Left renal cortex interstitium (tissue), 4 donors: ENCODE measurements around the gene SPATA4. TPM values are rescaled to one million over a fixed set of nuclear protein-coding genes. Genes with fewer than 3 reads are reported as not detected.

Experiments used
- DNase-seq, 4 donors: peaks; one replicate each; pipeline ENCODE4 v3.0.0-alpha.2; 2013; ENCODE audit warnings: low read depth in 4 of 4, low spot score in 2 of 4, missing footprints in 1 of 4
- polyA plus RNA-seq, 4 donors: library from polyadenylated mRNA; unstranded; fragments of 120-200 nt; gene quantifications; one replicate each; pipeline ENCODE4 v1.2.1, GENCODE V29; 2013; ENCODE audit not compliant: insufficient read length in 4 of 4

Gene SPATA4
- polyA plus RNA-seq, 4 donors: 1.5 to 2.3 (median 1.7) TPM

- DNase-seq: no peak
Observed at GRCh38 chr4:176191974-176192373, 3.4 kb downstream of the SPATA4 start.

DNA sequence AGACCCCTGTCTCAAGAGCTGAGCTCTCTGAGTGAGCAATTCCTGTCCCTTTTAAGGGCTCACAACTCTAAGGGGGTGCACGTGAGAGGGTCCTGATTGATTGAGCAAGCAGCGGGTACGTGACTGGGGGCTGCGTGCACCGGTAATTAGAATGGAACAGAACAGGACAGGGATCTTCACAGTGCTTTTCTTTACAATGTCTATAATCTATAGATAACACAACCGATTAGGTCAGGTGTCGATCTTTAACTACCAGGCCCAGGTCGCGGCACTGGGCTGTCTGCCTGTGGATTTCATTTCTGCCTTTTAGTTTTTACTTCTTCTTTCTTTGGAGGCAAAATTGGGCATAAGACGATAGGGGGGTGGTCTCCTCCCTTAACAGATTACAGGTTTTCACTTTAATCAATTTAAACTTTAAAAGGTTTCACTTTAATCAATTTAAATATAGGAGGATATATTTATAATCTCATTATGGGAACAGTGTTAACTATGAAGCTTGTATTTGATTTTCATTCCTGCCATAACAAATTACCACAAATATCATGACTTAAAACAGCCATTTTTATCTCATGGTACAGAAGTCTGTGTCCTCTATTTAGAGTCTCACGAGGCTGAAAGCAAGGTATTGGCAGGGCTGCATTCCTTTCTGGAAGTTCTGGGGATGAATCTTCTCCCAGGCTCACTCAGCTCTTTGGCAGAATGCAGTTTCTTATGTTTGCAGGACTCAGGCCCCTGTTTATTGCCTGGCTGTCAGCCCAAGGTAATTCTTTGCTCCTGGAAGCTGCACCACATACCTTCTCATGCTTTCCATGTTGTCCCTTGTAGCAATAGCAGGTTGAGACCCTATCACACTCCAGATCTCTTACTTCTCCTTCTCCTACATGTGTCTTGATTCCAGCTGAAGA lies 5.2 kb downstream of the SPATA4 start:
- no peak for DNase-seq

DNA sequence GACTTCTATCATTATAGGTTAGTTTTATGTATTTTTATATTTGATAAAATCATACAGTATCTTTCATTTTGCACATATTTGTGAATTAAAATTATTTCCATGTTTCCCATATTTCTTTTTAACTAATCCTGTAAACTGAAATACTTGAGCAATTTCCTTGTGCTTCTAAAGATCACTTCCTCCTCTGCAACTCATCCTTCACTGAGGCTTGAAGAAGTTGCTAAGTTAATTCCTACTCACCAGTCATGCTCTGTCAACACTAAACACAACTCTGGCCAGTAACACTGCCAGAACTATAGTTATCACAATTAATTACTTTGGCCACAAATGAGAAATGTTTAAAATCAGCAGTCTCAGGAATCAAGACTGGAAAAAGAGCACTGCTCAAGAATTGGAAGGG lies 6.7 kb downstream of the SPATA4 start:
- no peak for DNase-seq

DNA sequence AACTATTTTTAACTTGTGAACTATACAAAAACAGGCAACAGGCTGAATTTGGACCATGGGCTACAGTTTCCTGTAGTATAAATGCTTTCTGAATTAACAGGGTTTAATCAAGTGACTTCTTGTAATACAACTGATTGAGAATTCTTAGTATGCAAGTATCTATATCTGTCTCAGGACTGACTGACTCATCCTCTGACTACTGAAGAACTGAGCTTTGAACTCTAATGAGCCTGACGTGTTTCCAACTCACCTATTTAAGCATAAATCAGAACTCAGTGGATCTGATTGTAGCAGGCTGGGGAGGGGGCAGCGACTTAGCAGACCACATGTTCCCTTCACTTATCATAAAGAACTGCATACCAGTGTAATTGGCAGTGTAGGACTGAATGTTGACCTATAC lies 7.8 kb downstream of the SPATA4 start:
- DNase-seq: no peak

DNA sequence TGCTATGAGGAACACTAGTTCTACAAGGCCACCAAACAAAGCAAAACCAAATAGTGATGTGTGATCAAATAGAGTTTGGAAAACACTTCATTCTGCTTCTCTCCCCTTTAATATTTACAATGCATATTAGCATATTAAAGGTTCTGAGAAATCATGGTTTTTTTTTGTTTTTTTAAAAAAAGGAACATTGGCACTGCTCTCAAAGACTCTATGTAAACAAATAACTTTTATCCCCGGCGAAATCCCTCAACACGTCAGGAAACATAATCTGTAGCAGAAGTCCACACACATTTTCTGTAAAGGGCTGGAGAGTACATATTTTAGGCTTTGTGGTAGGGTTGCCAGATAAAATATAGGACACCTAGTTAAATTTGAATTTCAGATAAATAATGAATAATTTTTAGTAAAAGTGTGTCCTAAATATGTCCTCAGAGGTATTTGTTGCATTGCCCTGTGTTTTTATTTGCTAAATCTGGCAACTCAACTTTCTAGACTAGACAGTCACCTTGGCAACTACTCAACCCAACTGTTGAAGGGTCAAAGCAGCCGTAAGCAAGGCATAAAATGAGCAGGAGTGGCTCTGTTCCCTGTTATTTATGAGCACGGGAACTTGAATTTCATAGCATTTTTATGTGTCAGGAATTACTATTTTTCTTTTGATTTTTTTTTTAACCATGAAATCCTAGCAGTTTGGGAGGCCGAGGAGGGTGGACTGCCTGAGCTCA lies 8.6 kb downstream of the SPATA4 start:
- DNase-seq: no peak

DNA sequence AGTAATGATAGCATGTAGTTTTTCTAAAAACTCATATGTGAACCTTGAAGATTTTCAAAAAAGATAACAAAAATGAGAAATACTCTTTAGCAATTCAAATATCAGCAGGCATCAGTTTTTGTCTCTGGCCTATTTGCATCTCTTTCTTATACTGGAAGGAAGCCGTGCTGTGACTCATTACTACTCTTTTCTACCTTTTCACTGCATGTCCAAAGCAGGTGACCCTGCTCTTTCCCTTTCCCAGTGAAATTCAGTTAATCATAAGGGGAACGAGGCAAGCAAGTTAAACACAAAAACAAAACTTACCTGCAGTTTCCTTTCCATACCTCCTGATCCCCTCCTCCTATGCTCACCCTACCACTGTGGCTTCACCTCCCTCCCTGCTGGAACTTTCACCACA lies 9.3 kb downstream of the SPATA4 start:
- no peak for DNase-seq

GRCh38 chr4:176185051-176185450 lies 10.3 kb downstream of the SPATA4 start:
- no peak for DNase-seq

GRCh38 chr4:176163041-176163440 lies 32.3 kb downstream of the SPATA4 start:
- no peak for DNase-seq

DNA sequence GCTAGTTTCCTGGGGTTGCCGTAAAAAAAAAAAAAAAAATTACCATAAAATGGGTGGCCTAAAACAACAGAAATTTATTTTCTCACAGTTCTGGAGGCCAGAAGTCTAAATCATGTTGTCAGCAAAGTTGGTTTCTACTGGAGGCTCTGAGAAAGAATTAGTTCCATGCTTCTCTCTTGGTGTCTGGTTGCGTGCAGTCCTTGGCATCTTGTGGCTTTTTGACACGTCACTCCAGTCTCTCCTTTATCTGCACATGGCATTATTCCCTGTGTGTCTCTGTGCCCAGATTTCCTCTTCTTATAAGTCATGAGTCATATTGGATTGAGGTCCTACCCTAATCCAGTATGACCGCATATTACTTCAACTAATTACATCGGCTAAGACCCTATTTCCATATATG lies 38.7 kb downstream of the SPATA4 start:
- DNase-seq: no peak

DNA sequence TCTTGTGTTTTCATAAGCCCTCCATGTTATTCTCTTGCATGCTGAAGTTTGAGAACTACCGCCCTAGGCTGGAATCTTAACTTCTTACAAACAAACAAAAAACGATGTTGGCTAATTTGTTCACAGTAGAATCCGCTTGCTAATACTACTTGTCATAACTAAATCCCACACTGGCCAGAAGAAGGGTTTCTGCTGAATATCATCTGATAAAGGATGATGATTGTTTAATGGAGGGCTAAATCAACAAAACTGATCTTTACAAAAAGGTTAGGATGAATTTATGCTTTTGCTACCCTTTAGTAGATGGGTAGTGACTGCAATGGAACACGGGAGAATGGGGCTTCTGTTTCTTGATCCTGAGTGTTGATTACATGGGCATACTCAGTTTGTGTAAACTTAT lies 42.3 kb downstream of the SPATA4 start:
- no peak for DNase-seq

DNA sequence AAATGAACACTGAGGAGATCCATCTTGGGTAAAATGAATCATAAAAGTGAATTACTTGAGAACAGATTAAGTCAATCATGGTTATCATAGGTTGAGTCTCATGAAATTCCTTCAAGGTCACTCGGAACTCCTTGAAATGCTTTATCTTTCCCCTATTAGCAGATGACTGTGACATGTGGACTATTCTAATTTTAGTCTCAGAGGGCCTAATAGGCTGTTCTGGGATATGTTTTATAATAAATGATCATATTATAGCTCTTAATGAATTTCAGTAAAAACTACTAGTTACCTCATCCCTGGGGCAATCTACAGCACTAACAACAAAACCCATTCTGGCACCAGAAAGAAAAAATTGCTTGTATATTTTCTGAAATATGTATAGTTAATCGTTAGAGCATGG lies 44.7 kb downstream of the SPATA4 start:
- no peak for DNase-seq

- no peak for DNase-seq
Observed at GRCh38 chr4:176150356-176150682, 45.1 kb downstream of the SPATA4 start.

DNA sequence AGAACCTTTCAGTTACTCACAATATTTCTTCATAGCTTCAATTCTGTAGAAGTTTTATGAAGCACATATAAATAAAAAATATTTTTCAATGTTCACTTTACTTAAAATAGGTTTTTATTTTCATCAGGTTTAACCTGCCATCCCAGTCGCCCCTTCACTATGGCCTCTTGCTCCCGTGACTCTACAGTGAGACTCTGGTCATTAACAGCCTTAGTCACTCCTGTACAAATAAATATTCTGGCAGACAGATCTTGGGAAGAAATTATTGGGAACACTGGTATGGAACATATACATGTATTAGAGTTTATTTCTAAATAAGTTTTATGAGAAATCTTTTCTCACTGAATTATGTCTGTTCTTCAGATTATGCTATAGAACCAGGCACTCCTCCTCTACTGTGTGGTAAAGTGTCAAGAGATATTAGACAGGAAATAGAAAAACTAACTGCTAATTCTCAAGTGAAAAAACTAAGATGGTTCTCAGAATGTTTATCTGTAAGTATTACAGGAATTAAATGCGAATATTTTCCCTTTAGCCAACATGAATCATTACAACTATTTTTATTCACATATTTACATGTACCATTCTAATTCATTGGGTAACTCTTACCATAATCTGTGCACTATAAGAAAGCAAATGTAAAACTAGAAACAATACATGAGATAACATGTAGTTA lies 45.6 kb downstream of the SPATA4 start:
- DNase-seq: no peak

GRCh38 chr4:176142253-176142652 lies 53.1 kb downstream of the SPATA4 start:
- no peak for DNase-seq

GRCh38 chr4:176139518-176139917 lies 55.9 kb downstream of the SPATA4 start:
- DNase-seq: no peak

GRCh38 chr4:176137631-176138030 lies 57.8 kb downstream of the SPATA4 start:
- DNase-seq: no peak

GRCh38 chr4:176134670-176135069 lies 60.7 kb downstream of the SPATA4 start:
- DNase-seq: no peak
